GM08714 (cell line): ENCODE data around the gene MGST2.

Experiments
- H3K4me3 ChIP-seq: fragments of 200-500 bp; sonication (Bioruptor generic); 2 replicates; pipeline ENCODE4 v1.5.1; 2014; ENCODE audit warnings: mild to moderate bottlenecking, low read length, inconsistent platforms
- ZNF274 ChIP-seq: IDR thresholded peaks from 2 replicates; pipeline ENCODE4 v1.6.1; 2012; ENCODE audit warnings: mild to moderate bottlenecking, low read depth, low read length

The MGST2 gene

DNA sequence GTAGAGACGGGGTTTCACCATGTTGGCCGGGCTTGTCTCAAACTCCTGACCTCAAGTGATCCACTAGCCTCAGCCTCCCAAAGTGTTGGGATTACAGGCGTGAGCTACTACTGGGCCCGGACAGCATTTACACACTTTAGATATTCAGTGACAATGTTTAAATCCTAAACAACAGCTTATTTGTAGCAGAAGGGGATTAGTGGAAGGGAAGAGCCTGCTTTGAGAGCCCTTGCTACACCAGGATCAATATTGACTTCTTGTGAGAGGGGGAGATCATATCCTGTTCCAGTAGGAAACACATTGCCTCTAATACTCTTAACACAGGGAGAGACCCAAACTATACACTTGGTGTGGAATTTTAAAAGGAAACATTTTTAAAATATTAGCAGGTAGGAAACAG is 7.1 kb downstream of the MGST2 start:
- no peak overlapping the region for H3K4me3 ChIP-seq
- no peak for TF ChIP-seq ZNF274

- H3K4me3 ChIP-seq: no peak overlapping the region
- TF ChIP-seq ZNF274: no peak
These were observed 9.4 kb downstream of the MGST2 start for GRCh38 chr4:139674875-139675550.

- H3K4me3 ChIP-seq: no peak overlapping the region
- TF ChIP-seq ZNF274: no peak
These were observed 10.0 kb downstream of the MGST2 start for GRCh38 chr4:139675651-139676050.

DNA sequence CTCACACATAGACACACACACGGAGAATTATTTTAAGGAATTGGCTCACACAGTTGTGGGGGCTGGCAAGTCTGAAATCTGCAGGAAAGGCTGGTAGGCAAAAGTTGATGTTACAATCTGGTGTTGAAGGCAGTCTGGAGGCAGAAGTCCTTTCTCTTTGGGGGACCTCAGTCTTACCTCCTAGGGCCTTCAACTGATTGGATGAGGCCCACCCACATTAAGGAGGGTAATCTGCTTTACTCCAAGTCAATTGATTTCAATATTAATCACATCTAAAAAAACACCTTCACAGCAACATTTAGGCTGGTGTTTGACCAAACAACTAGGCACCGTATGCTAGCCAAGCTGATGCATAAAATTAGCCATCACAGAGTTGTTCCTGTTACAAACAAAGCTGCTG is 10.7 kb downstream of the MGST2 start:
- no peak for TF ChIP-seq ZNF274

GRCh38 chr4:139676913-139677585 is 11.4 kb downstream of the MGST2 start:
- TF ChIP-seq ZNF274: no peak

More for the DNA sequence above, 10.7 kb downstream of the MGST2 start:
- H3K4me3 ChIP-seq: no peak overlapping the region

GRCh38 chr4:139682309-139682708 is 16.7 kb downstream of the MGST2 start:
- H3K4me3 ChIP-seq: no peak overlapping the region
- TF ChIP-seq ZNF274: no peak

More at GRCh38 chr4:139676913-139677585, 11.4 kb downstream of the MGST2 start:
- no peak overlapping the region for H3K4me3 ChIP-seq

- H3K4me3 ChIP-seq: no peak overlapping the region
- TF ChIP-seq ZNF274: no peak
These were observed 17.1 kb downstream of the MGST2 start for GRCh38 chr4:139682741-139683151.

DNA sequence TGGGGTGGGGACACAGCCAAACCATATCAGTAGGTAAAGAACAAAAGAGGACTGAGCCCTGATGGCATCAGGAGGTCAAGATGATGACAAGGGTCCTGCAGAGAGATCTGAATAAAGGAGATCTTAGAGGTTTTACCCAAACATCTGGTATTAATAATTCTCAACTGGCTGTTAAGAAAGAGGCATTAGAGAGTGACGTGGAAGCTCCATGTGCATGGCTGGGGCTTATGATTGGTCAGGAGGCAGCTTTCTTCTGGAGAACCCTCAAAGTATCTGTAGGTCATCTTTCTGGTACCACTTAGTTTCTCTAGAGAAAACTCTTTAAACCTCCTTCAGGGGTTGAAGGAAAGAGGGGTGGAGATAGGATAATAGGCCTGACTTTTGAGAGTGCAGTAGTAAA is 18.7 kb downstream of the MGST2 start:
- no peak for TF ChIP-seq ZNF274
- H3K4me3 ChIP-seq: no peak overlapping the region

DNA sequence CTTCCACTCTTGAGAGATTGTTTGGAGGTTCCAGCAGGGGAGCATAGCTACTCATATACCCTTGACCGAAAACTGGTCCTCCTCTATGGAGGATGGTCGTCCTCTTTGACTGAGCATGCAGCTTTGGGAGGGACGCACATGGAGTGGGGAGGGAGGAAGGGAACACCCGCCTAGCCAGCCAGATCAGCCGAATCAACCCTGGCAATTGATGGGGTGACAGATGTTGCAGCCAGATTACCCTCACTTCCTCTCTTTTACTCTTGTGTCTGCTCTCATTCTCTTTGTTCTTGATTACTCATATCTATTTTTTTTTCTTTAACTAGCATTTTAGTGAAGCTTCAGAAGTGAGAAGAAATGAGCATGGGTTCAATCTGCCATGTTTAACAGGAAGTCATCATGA is 19.6 kb downstream of the MGST2 start:
- TF ChIP-seq ZNF274: no peak
- no peak overlapping the region for H3K4me3 ChIP-seq

- TF ChIP-seq ZNF274: no peak
- H3K4me3 ChIP-seq: no peak overlapping the region
These were observed 20.5 kb downstream of the MGST2 start for GRCh38 chr4:139686130-139686529.

DNA sequence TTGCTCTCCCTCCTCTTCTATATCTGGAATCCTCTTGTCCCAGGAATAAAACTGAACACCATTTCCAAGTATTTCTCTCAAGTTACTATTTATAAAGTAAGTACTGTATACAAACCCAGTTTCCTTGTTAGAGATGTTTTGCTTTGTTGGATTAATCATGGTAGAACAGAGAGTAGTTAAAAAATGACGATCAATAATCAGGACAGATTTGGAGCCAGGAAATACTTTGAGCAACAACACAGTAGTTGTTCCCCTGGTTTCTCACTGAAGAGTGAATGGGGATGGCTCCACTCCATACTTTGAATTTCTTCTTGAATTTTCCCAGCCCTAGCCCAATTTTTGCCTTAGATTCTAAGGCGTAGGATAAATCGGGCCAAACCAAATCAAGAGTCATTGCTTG is 21.4 kb downstream of the MGST2 start:
- no peak for TF ChIP-seq ZNF274

DNA sequence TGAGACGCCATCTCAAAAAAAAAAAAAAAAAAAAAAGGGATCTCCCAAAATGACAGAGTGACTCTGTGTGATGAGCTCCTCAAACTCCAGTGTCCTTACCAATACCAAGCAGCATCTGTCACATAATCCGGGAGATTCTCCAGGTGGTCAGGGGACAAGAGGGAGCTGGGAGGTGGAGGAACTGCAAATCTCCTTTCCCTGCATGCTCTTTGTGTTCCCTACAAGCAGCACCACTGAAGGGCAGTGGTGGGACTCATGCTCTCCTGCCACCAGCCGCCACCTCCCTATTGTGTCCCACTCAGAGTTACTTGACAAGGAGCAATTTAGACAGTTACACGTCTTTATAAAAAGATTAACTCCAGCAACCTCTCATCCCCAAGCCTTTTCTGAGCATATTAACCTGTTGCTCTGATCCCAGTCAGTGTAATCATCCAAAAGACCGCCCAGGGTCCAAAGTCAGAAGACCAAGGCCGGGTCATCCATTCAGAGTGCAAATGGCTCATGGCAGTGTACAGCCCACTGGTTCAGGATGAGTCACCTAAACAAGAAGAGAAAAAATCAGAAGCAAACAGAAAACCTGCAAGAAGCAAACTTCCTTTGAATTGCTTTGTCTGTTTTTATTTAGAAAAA is 23.6 kb downstream of the MGST2 start:
- no peak overlapping the region for H3K4me3 ChIP-seq
- TF ChIP-seq ZNF274: no peak

More for the DNA sequence above, 21.4 kb downstream of the MGST2 start:
- no peak overlapping the region for H3K4me3 ChIP-seq

- TF ChIP-seq ZNF274: no peak
- H3K4me3 ChIP-seq: no peak overlapping the region
These were observed 24.8 kb downstream of the MGST2 start for GRCh38 chr4:139690419-139690818.

DNA sequence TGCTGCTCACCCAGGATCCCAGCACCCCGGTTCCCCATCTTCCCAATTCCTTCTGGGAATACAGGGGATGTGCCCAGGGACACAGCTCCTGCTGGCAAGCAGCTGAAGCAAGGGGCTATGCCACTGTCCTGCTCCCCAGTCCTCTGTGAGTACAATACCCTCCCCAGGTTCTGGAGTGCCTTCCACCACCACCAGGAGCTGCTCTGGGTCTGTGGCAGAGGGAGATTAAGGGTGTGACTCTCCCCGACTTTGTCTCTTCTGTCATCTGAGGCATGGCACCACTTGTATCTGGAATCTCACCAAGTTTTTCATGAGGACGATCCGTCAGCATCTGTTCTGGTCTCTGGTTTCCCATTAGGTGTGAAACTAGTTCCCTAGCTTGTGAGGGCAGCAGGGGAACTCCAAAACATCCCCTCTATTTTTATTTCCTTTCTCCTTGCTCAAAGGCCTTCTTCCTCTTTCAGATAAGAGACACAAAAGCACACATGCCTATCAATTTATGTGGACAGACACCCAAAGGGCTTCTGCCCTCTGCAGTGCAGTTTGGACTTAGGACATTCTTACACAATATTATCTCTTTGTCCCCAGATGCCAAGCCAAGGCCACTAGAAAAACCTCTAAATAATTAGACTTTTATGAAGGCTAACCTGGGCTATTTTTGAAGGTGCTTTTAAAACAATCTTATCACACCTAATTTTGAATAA is 26.8 kb downstream of the MGST2 start:
- H3K4me3 ChIP-seq: no peak overlapping the region
- no peak for TF ChIP-seq ZNF274
